GM23338 (cell line): Measurements from ENCODE around the gene C1orf116. TPM values are rescaled to one million over a fixed set of nuclear protein-coding genes. Genes with fewer than 3 reads are reported as not detected.

ENCODE experiments used
- ATAC-seq: fragments of 200-7000 bp; cut with Tn5 transposase; 3 replicates; pipeline ENCODE4 v1.9.1; 2020
- DNase-seq: peaks from one replicate; pipeline ENCODE4 v3.0.0-alpha.2; 2015; ENCODE audit warnings: low spot score
- H2AFZ ChIP-seq: fragments of 200-600 bp; sonication (generic); 2 replicates; pipeline ENCODE4 v1.8.0; 2016; ENCODE audit warnings: antibody characterized with exemption, mild to moderate bottlenecking, moderate library complexity
- H3F3A ChIP-seq: fragments of 200-600 bp; sonication (generic); replicated peaks from 2 replicates; pipeline ENCODE4 v1.8.0; 2017; ENCODE audit warnings: antibody characterized with exemption, mixed run types, low read depth
- H3K27ac ChIP-seq: fragments of 200-600 bp; sonication (generic); 2 replicates; pipeline ENCODE4 v1.6.1; 2016; ENCODE audit warnings: low read depth
- H3K27me3 ChIP-seq: fragments of 200-600 bp; sonication (generic); 2 replicates; pipeline ENCODE4 v1.8.0; 2016; ENCODE audit warnings: mild to moderate bottlenecking, mixed run types, moderate library complexity; ENCODE audit not compliant: insufficient read depth
- H3K36me3 ChIP-seq: fragments of 200-600 bp; sonication (generic); 2 replicates; pipeline ENCODE4 v1.8.0; 2016; ENCODE audit warnings: mild to moderate bottlenecking; ENCODE audit not compliant: insufficient read depth
- H3K4me1 ChIP-seq: fragments of 200-600 bp; sonication (generic); 2 replicates; pipeline ENCODE4 v1.8.0; 2016; ENCODE audit warnings: mild to moderate bottlenecking, moderate library complexity; ENCODE audit not compliant: insufficient read depth
- H3K4me2 ChIP-seq: fragments of 200-600 bp; sonication (generic); 2 replicates; pipeline ENCODE4 v1.7.1; 2017; ENCODE audit warnings: mixed run types
- H3K4me3 ChIP-seq: fragments of 200-600 bp; sonication (generic); 2 replicates; pipeline ENCODE4 v1.6.1; 2016; ENCODE audit warnings: mixed run types
- H3K79me2 ChIP-seq: fragments of 200-600 bp; sonication (generic); replicated peaks from 2 replicates; pipeline ENCODE4 v1.8.0; 2017; ENCODE audit warnings: mild to moderate bottlenecking; ENCODE audit not compliant: insufficient read depth
- H3K9me2 ChIP-seq: fragments of 200-600 bp; sonication (generic); 2 replicates; pipeline ENCODE4 v1.8.0; 2017; ENCODE audit not compliant: insufficient read depth
- H4K20me1 ChIP-seq: fragments of 200-600 bp; sonication (generic); replicated peaks from 2 replicates; pipeline ENCODE4 v1.8.0; 2017; ENCODE audit warnings: mild to moderate bottlenecking; ENCODE audit not compliant: insufficient read depth
- H3K27ac Mint-ChIP-seq: 2 replicates; pipeline ENCODE4 v1.8.0; 2020; ENCODE audit warnings: inconsistent platforms, mild to moderate bottlenecking, moderate library complexity, mixed read lengths
- H3K27me3 Mint-ChIP-seq: 3 replicates; pipeline ENCODE4 v1.8.0; 2022; ENCODE audit warnings: low read depth, mild to moderate bottlenecking, moderate library complexity, mixed read lengths, inconsistent platforms; ENCODE audit not compliant: insufficient read depth, poor library complexity
- H3K36me3 Mint-ChIP-seq: 3 replicates; pipeline ENCODE4 v1.8.0; 2021; ENCODE audit warnings: low read depth, mild to moderate bottlenecking, inconsistent platforms, moderate library complexity, mixed read lengths
- H3K4me1 Mint-ChIP-seq: 3 replicates; pipeline ENCODE4 v1.8.0; 2020; ENCODE audit warnings: mild to moderate bottlenecking, inconsistent platforms, mixed read lengths
- H3K4me3 Mint-ChIP-seq: 3 replicates; pipeline ENCODE4 v1.8.0; 2021; ENCODE audit warnings: moderate library complexity, mild to moderate bottlenecking, inconsistent platforms, mixed read lengths
- H3K9me3 Mint-ChIP-seq: 3 replicates; pipeline ENCODE4 v1.8.0; 2020; ENCODE audit warnings: moderate library complexity, mild to moderate bottlenecking, inconsistent platforms, mixed read lengths
- CREB1 ChIP-seq: fragments of 250-450 bp; sonication (Bioruptor Pico); IDR thresholded peaks from 2 replicates; pipeline ENCODE4 v1.5.0; 2020; ENCODE audit warnings: low read depth, mild to moderate bottlenecking, moderate library complexity
- CTCF ChIP-seq, 2 experiments: fragments of 200-600 bp in 1 of 2; sonication (generic) in 1 of 2; conservative IDR thresholded peaks; 2 replicates each; pipeline versions ENCODE4 v1.5.1 to v1.6.1; 2016 to 2017; ENCODE audit warnings: antibody characterized with exemption in 2 of 2, low read depth in 2 of 2, mild to moderate bottlenecking in 2 of 2, moderate library complexity in 1 of 2
- ETS1 ChIP-seq: IDR thresholded peaks from 2 replicates; pipeline ENCODE4 v1.6.1; 2016; ENCODE audit warnings: antibody characterized with exemption
- EZH2 ChIP-seq: fragments of 200-600 bp; sonication (generic); IDR thresholded peaks from one replicate; pipeline ENCODE4 v1.8.0; 2017; ENCODE audit warnings: antibody characterized with exemption, mild to moderate bottlenecking, low read depth; ENCODE audit not compliant: unreplicated experiment
- EZH2phosphoT487 ChIP-seq: fragments of 200-600 bp; sonication (generic); IDR thresholded peaks from one replicate; pipeline ENCODE4 v1.8.1; 2018; ENCODE audit warnings: antibody characterized with exemption; ENCODE audit not compliant: unreplicated experiment
- JUNB ChIP-seq: IDR thresholded peaks from one replicate; pipeline ENCODE4 v1.6.1; 2016; ENCODE audit warnings: antibody characterized with exemption; ENCODE audit not compliant: unreplicated experiment
- NANOG ChIP-seq: IDR thresholded peaks from 2 replicates; pipeline ENCODE4 v1.6.1; 2016; ENCODE audit warnings: antibody characterized with exemption, borderline replicate concordance
- POLR2AphosphoS5 ChIP-seq: IDR thresholded peaks from 2 replicates; pipeline ENCODE4 v1.6.1; 2016; ENCODE audit warnings: antibody characterized with exemption, low read depth
- REST ChIP-seq: IDR thresholded peaks from one replicate; pipeline ENCODE4 v1.6.1; 2018; ENCODE audit warnings: antibody characterized with exemption; ENCODE audit not compliant: unreplicated experiment
- STAT1 ChIP-seq: IDR thresholded peaks from one replicate; pipeline ENCODE4 v1.6.1; 2016; ENCODE audit warnings: antibody characterized with exemption; ENCODE audit not compliant: unreplicated experiment
- ZNF114 ChIP-seq: fragments of 250-450 bp; sonication (Bioruptor Pico); IDR thresholded peaks from 2 replicates; pipeline ENCODE4 v1.5.0; 2020; ENCODE audit warnings: mild to moderate bottlenecking, moderate library complexity
- ZNF331 ChIP-seq: fragments of 250-450 bp; sonication (Bioruptor Pico); IDR thresholded peaks from 2 replicates; pipeline ENCODE4 v1.5.0; 2020; ENCODE audit warnings: low read depth, mild to moderate bottlenecking, moderate library complexity
- polyA plus RNA-seq: library from polyadenylated mRNA; unstranded; fragments of >200 nt; fragmentation: Nextera tagmentation; extraction: Ambion mirVana; gene quantifications from 2 replicates; pipeline ENCODE4 v1.2.1, GENCODE V29; 2016
- total RNA-seq: library from RNA; depleted of rRNA; stranded (reverse); fragments of >200 nt; shearing (Covaris generic); gene quantifications from 2 replicates; pipeline ENCODE4 v1.2.3, GENCODE V29; 2014

Gene C1orf116
- total and polyA plus RNA-seq, 2 experiments from 2014 or later = 2.3 to 5.3 TPM

GRCh38 chr1:206970446-206970845 is 62.1 kb downstream of the C1orf116 start, which contains the start of gene FCAMR:
Gene FCAMR (minus strand): TSS chr1:206970460. CDS start chr1:206970125, 335 bp downstream.
- TF ChIP-seq CREB1 (CRISPR knock-in tag) (no peak), NANOG (no peak), ZNF331 (CRISPR knock-in tag) (no peak)
- H3K4me3 Mint-ChIP-seq = no peak within 1 kb of the TSS
- Histone ChIP-seq H3K9me2 (0 out of 2 replicates have a peak, but pooled peaks cover 4% of the 10 kb centered on the region), H3K27me3 (no peaks in the 10 kb centered on the region), H2AFZ (no peak within 1 kb of the TSS), H3K4me3 (no peak within 1 kb of the TSS), H3K4me1 (no peaks in the 10 kb centered on the region), H3K36me3 (no peaks in the 10 kb centered on the region), H3F3A (no peaks in the 10 kb centered on the region), H3K79me2 (no peaks in the 10 kb centered on the region), H4K20me1 (no peaks in the 10 kb centered on the region), H3K4me2 (no peak within 1 kb of the TSS), H3K27ac (no peak within 1 kb of the TSS)
- no peak for ATAC-seq
- H3K27me3 Mint-ChIP-seq = no peaks in the 10 kb centered on the region
- H3K9me3 Mint-ChIP-seq = no peaks in the 10 kb centered on the region
- H3K4me1 Mint-ChIP-seq = no peaks in the 10 kb centered on the region; the same call in 2 of the 3 replicates
- no peak within 1 kb of the TSS for H3K27ac Mint-ChIP-seq
- no peak for DNase-seq
- H3K36me3 Mint-ChIP-seq = no peaks in the 10 kb centered on the region

GRCh38 chr1:206969090-206969489 is 63.5 kb downstream of the C1orf116 start:
- H3K27ac ChIP-seq = no peak overlapping the region
- no peak overlapping the region for H3K4me3 ChIP-seq
- no peak overlapping the region for H3K4me2 ChIP-seq
- no peaks in the 10 kb centered on the region for H3K27me3 Mint-ChIP-seq
- H3K27ac Mint-ChIP-seq = no peak overlapping the region
- H3K4me3 Mint-ChIP-seq = no peak overlapping the region
- H3K27me3 ChIP-seq = no peaks in the 10 kb centered on the region
- no peaks in the 10 kb centered on the region for H3K4me1 ChIP-seq
- H4K20me1 ChIP-seq = no peaks in the 10 kb centered on the region
- H3K4me1 Mint-ChIP-seq = no peaks in the 10 kb centered on the region; the same call in 2 of the 3 replicates
- ATAC-seq (no peak), DNase-seq (no peak)
- 0 out of 2 replicates have a peak, but pooled peaks cover 4% of the 10 kb centered on the region for H3K9me2 ChIP-seq
- H3K36me3 Mint-ChIP-seq = no peaks in the 10 kb centered on the region
- H3F3A ChIP-seq = no peaks in the 10 kb centered on the region
- H3K79me2 ChIP-seq = no peaks in the 10 kb centered on the region
- H3K36me3 ChIP-seq = no peaks in the 10 kb centered on the region
- H3K9me3 Mint-ChIP-seq = no peaks in the 10 kb centered on the region
- H2AFZ ChIP-seq = no peak overlapping the region
- TF ChIP-seq JUNB (no peak), POLR2AphosphoS5 (no peak), EZH2phosphoT487 (no peak), STAT1 (no peak), REST (no peak), ETS1 (no peak), NANOG (no peak), ZNF331 (CRISPR knock-in tag) (no peak), ZNF114 (CRISPR knock-in tag) (no peak), EZH2 (no peak), CREB1 (CRISPR knock-in tag) (no peak), CTCF (conservative IDR thresholded peaks at IDR 0.05; ENCODE audit: low read depth in 2 of 2) (no peak)
